H1 (cell line): ENCODE measurements around the gene FAHD2B. TPM values are rescaled to one million over a fixed set of nuclear protein-coding genes. Genes with fewer than 3 reads are reported as not detected.
"Not testable (repeated sequence)": the region's sequence is repeated elsewhere in the genome, so short reads cannot be mapped to it uniquely, and the experiment has no call there.

Experiments used
- CTCF ChIA-PET: fragments of 300-600 bp; sonication (Branson Sonifier 250); formaldehyde crosslinking; loops from one replicate; lab custom pipeline; 2021; ENCODE audit not compliant: partially characterized antibody; lab: Charles Lee
- POLR2A ChIA-PET: fragments of 300-600 bp; sonication (Branson Sonifier 250); formaldehyde crosslinking; loops from one replicate; lab custom pipeline; 2021; ENCODE audit warnings: inconsistent platforms; ENCODE audit not compliant: partially characterized antibody; lab: Charles Lee
- DNase-seq, 2 experiments: peaks; one replicate each; pipeline versions ENCODE4 v3.0.0 to v3.0.0-alpha.2; 2010 to 2022; ENCODE audit warnings: low spot score in 2 of 2, low read depth in 1 of 2, mixed read lengths in 1 of 2
- FAIRE-seq: peaks from 2 replicates; lab custom pipeline; 2011; peaks lifted over from hg19 to GRCh38; lab: Jason Lieb, UNC
- H2AFZ ChIP-seq: 2 replicates; pipeline ENCODE4 v1.8.1; 2012; ENCODE audit warnings: low read length, inconsistent platforms
- H2AK5ac ChIP-seq: 2 replicates; pipeline ENCODE4 v1.6.1; 2013; ENCODE audit warnings: low read depth, low read length
- H2BK120ac ChIP-seq: replicated peaks from 2 replicates; pipeline ENCODE3; 2013; ENCODE audit warnings: low read depth, low read length, inconsistent platforms
- H2BK12ac ChIP-seq: 2 replicates; pipeline ENCODE4 v1.6.1; 2013; ENCODE audit warnings: low read depth, low read length
- H2BK15ac ChIP-seq: 2 replicates; pipeline ENCODE4 v1.6.1; 2013; ENCODE audit warnings: low read length
- H2BK20ac ChIP-seq: 2 replicates; pipeline ENCODE4 v1.6.1; 2013; ENCODE audit warnings: low read length
- H2BK5ac ChIP-seq: 2 replicates; pipeline ENCODE4 v1.6.1; 2013; ENCODE audit warnings: low read depth, low read length
- H3K14ac ChIP-seq: 2 replicates; pipeline ENCODE4 v1.6.1; 2013; ENCODE audit warnings: inconsistent platforms; ENCODE audit not compliant: insufficient read length
- H3K18ac ChIP-seq: 2 replicates; pipeline ENCODE4 v1.6.1; 2013; ENCODE audit warnings: low read length; ENCODE audit errors: extremely low read depth
- H3K23ac ChIP-seq: 2 replicates; pipeline ENCODE4 v1.6.1; 2013; ENCODE audit warnings: inconsistent platforms; ENCODE audit not compliant: insufficient read length
- H3K23me2 ChIP-seq: 2 replicates; pipeline ENCODE4 v1.6.1; 2013; ENCODE audit warnings: low read depth, low read length
- H3K27ac ChIP-seq: 2 replicates; pipeline ENCODE4 v1.6.1; 2011; ENCODE audit warnings: low read depth, low read length, inconsistent platforms
- H3K27me3 ChIP-seq, 4 experiments: replicated peaks in 1 of 4; 1 replicate in 1 of 4; 2 replicates in 3 of 4; pipeline versions ENCODE4 v1.6.1 to v1.8.1; 2011 to 2013; ENCODE audit warnings: low read length in 3 of 4, mild to moderate bottlenecking in 3 of 4, inconsistent platforms in 2 of 4, mixed read lengths in 2 of 4, moderate library complexity in 1 of 4; ENCODE audit not compliant: control insufficient read depth in 3 of 4, insufficient read depth in 3 of 4; ENCODE audit errors: extremely low read depth in 1 of 4
- H3K36me3 ChIP-seq, 4 experiments: 2 replicates each; pipeline versions ENCODE4 v1.6.1 to v1.8.1; 2011 to 2013; ENCODE audit warnings: mild to moderate bottlenecking in 4 of 4, low read length in 3 of 4, moderate library complexity in 2 of 4, control low read depth in 1 of 4, inconsistent platforms in 1 of 4; ENCODE audit not compliant: insufficient read depth in 4 of 4, control insufficient read depth in 2 of 4
- H3K4ac ChIP-seq: replicated peaks from 2 replicates; pipeline ENCODE3; 2013; ENCODE audit warnings: low read length, low read depth, mixed read lengths, inconsistent platforms; ENCODE audit not compliant: insufficient read length
- H3K4me1 ChIP-seq, 4 experiments: replicated peaks in 1 of 4; 1 replicate in 1 of 4; 2 replicates in 3 of 4; pipeline versions ENCODE4 v1.6.1 to v1.8.1; 2011 to 2013; ENCODE audit warnings: low read length in 3 of 4, inconsistent platforms in 2 of 4, mixed read lengths in 1 of 4; ENCODE audit not compliant: insufficient read depth in 4 of 4, control insufficient read depth in 3 of 4
- H3K4me2 ChIP-seq, 2 experiments: 2 replicates each; pipeline versions ENCODE4 v1.6.1 to v1.8.1; 2011 to 2013; ENCODE audit warnings: low read depth in 2 of 2, low read length in 2 of 2, control low read depth in 1 of 2, inconsistent platforms in 1 of 2, mild to moderate bottlenecking in 1 of 2; ENCODE audit not compliant: insufficient read depth in 1 of 2
- H3K4me3 ChIP-seq, 4 experiments: fragments of 200-600, 300-600 bp in 1 of 4; sonication (generic), shearing (Covaris generic), sonication (Bioruptor Twin) in 1 of 4; 2 replicates each; pipeline versions ENCODE4 v1.5.1 to v1.8.1; 2011 to 2016; ENCODE audit warnings: low read length in 4 of 4, low read depth in 3 of 4, control low read depth in 2 of 4, inconsistent platforms in 2 of 4, mild to moderate bottlenecking in 2 of 4, mixed read lengths in 1 of 4, moderate library complexity in 1 of 4; ENCODE audit not compliant: insufficient read depth in 2 of 4; ENCODE audit errors: extremely low read depth in 1 of 4
- H3K56ac ChIP-seq: replicated peaks from 2 replicates; pipeline ENCODE3; 2013; ENCODE audit warnings: low read depth, mild to moderate bottlenecking, mixed read lengths, low read length, inconsistent platforms; ENCODE audit not compliant: insufficient read length
- H3K79me1 ChIP-seq: 2 replicates; pipeline ENCODE4 v1.6.1; 2013; ENCODE audit warnings: low read depth, low read length, control low read depth
- H3K79me2 ChIP-seq, 2 experiments: 2 replicates each; pipeline versions ENCODE4 v1.6.1 to v1.8.1; 2012 to 2013; ENCODE audit warnings: low read length in 2 of 2, mild to moderate bottlenecking in 2 of 2, inconsistent platforms in 1 of 2; ENCODE audit not compliant: insufficient read depth in 2 of 2, control insufficient read depth in 1 of 2
- H3K9ac ChIP-seq, 4 experiments: replicated peaks in 1 of 4; 1 replicate in 1 of 4; 2 replicates in 3 of 4; pipeline versions ENCODE4 v1.6.1 to v1.8.1; 2011 to 2013; ENCODE audit warnings: low read depth in 3 of 4, low read length in 3 of 4, control low read depth in 2 of 4, mild to moderate bottlenecking in 2 of 4, moderate library complexity in 2 of 4, inconsistent platforms in 1 of 4; ENCODE audit errors: extremely low read depth in 1 of 4
- H3K9me3 ChIP-seq, 2 experiments: 2 replicates each; pipeline versions ENCODE4 v1.6.1 to v1.8.1; 2012 to 2013; ENCODE audit warnings: mild to moderate bottlenecking in 2 of 2, moderate library complexity in 2 of 2, control low read depth in 1 of 2, inconsistent platforms in 1 of 2, low read depth in 1 of 2, low read length in 1 of 2, mixed read lengths in 1 of 2; ENCODE audit not compliant: insufficient read depth in 2 of 2
- H4K20me1 ChIP-seq, 2 experiments: replicated peaks in 1 of 2; 2 replicates each; pipeline versions ENCODE3 to v1.8.1; 2011 to 2013; ENCODE audit warnings: inconsistent platforms in 2 of 2, low read length in 2 of 2, mild to moderate bottlenecking in 1 of 2; ENCODE audit not compliant: insufficient read depth in 2 of 2, control insufficient read depth in 1 of 2
- H4K5ac ChIP-seq: 2 replicates; pipeline ENCODE4 v1.6.1; 2013; ENCODE audit warnings: low read length, low read depth, mixed read lengths, inconsistent platforms; ENCODE audit not compliant: insufficient read length
- H4K8ac ChIP-seq: 2 replicates; pipeline ENCODE4 v1.8.0; 2013; ENCODE audit warnings: mild to moderate bottlenecking, moderate library complexity, low read length, inconsistent platforms; ENCODE audit not compliant: insufficient read depth; ENCODE audit errors: extremely low read depth
- H4K91ac ChIP-seq: replicated peaks from 2 replicates; pipeline ENCODE3; 2013; ENCODE audit warnings: low read length, mixed read lengths, inconsistent platforms; ENCODE audit not compliant: insufficient read length
- WGBS, 2 experiments: shearing (Covaris generic) in 1 of 2; methylation state at CpG; one replicate each; pipeline versions ENCODE4 v1.1.6 to v1.1.7; 2013 to 2015; ENCODE audit warnings: low lambda C conversion rate in 2 of 2, mixed read lengths in 2 of 2, inconsistent platforms in 1 of 2, low coverage in 1 of 2, missing lambda C conversion rate in 1 of 2; ENCODE audit not compliant: insufficient replicate concordance in 2 of 2, insufficient coverage in 1 of 2, insufficient read length in 1 of 2; ENCODE audit errors: extremely low coverage in 1 of 2, missing lambda C conversion rate in 1 of 2; 5-methylcytosine and 5-hydroxymethylcytosine counted together
- polyA plus RNA-seq, 7 experiments: library from polyadenylated mRNA; depleted of rRNA in 3 of 7; stranded (reverse) in 5 of 7; unstranded in 2 of 7; fragments of >200 nt in 5 of 7; fragments of 200-250 nt in 2 of 7; gene quantifications; 1 replicate in 5 of 7; 2 replicates in 1 of 7; 4 replicates in 1 of 7; pipeline versions ENCODE4 v1.2.1 to v1.2.3, GENCODE V29; 2011 to 2013; ENCODE audit warnings: missing spikeins in 2 of 7, mixed read lengths in 2 of 7
- total RNA-seq: library from RNA; stranded (reverse); fragmentation: NEBNext Ultra II Directional; extraction: Animal tissue kit (Norgen Biotek cat#: 25700); gene quantifications from 2 replicates; pipeline ENCODE4 v1.2.1, GENCODE V29; 2021

Gene FAHD2B
- total and polyA plus RNA-seq, 2 of the 8 experiments (the other 6 are each of a cell fraction or from before 2014, with no cell fraction given), result 23.5 to 39.4 TPM

DNA sequence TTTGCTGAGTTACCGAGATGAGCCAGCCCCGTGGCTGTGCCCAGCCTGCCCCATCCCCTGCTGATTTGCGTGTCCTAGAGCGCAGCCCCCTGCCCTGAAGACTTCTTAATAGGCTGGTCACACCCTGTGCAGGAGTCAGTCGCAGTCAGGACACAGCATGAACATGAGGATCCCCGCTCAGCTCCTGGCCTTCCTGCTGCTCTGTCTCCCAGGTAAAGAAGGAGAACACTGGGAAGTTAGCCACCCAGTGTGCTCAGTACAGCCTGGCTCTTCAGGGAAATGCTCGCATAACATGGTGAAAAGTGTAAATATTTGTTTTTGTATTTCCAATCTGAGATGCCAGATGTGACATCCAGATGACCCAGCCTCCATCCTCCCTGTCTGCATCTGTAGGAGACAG, 34.9 kb downstream of the FAHD2B start:
- H3K27me3 ChIP-seq, H3K9ac ChIP-seq, POLR2A ChIA-PET, H3K4ac ChIP-seq, H3K9me3 ChIP-seq, CTCF ChIA-PET, H2BK20ac ChIP-seq, H3K4me2 ChIP-seq, H2BK5ac ChIP-seq, H2BK120ac ChIP-seq, H3K56ac ChIP-seq, H3K18ac ChIP-seq, H2AFZ ChIP-seq, DNase-seq, H2BK15ac ChIP-seq, H3K27ac ChIP-seq, H4K91ac ChIP-seq, H4K20me1 ChIP-seq, FAIRE-seq, H3K36me3 ChIP-seq, H2BK12ac ChIP-seq, H3K4me1 ChIP-seq, H3K4me3 ChIP-seq, H3K79me1 ChIP-seq, H2AK5ac ChIP-seq, H3K14ac ChIP-seq, H4K8ac ChIP-seq, H4K5ac ChIP-seq, H3K23me2 ChIP-seq, H3K79me2 ChIP-seq, H3K23ac ChIP-seq: not testable (repeated sequence)
- WGBS, 2 experiments, result 73% methylated on average over 1 of the region's 7 CpGs; no CpG with 5 or more reads in 1 of the 2 experiments

DNA sequence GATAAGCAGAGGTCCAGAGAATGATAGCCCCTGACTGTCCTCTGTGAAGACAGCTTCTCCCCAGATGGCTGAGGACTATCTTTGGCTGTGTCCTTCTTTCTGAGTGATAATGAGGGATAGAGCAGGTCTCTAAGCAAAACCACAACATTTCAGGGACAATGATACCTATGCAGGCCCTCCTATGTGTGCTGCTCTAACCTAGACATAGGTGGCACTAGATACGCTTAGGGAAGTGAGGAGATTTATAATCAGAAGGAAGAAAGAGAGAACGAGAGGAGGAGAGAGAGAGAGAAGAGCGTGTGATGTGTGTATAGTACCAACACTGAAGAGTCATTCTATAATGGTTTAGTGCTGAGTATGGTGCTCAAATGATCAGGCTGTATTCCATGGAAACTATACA, 38.5 kb downstream of the FAHD2B start:
- H3K27ac ChIP-seq, H4K20me1 ChIP-seq, H3K23ac ChIP-seq, H3K14ac ChIP-seq, H3K4me3 ChIP-seq, H3K23me2 ChIP-seq, H2AK5ac ChIP-seq, FAIRE-seq, H3K79me2 ChIP-seq, H3K79me1 ChIP-seq, H3K18ac ChIP-seq, H3K4me1 ChIP-seq, H3K56ac ChIP-seq, CTCF ChIA-PET, H3K9me3 ChIP-seq, H2BK12ac ChIP-seq, DNase-seq, H3K9ac ChIP-seq, H2BK20ac ChIP-seq, POLR2A ChIA-PET, H3K4me2 ChIP-seq, H3K4ac ChIP-seq, H4K5ac ChIP-seq, H4K91ac ChIP-seq, H2BK5ac ChIP-seq, H2BK15ac ChIP-seq, H2BK120ac ChIP-seq, H3K27me3 ChIP-seq, H3K36me3 ChIP-seq, H4K8ac ChIP-seq, H2AFZ ChIP-seq: not testable (repeated sequence)
- 84% methylated on average over 3 of the region's 3 CpGs; no CpG with 5 or more reads in 1 of the 2 experiments for WGBS, 2 experiments
